C1 segment of cervical spinal cord (tissue), 14 donors: ENCODE results near the gene AIMP2.
"Not testable (repeated sequence)": the region's sequence is repeated elsewhere in the genome, so short reads cannot be mapped to it uniquely, and the experiment has no call there.

ENCODE experiments used
- DNase-seq, 14 donors: peaks; one replicate each; lab custom pipeline; 2025; lab: John Stamatoyannopoulos, UW

Gene AIMP2

GRCh38 chr7:6026011-6026819 is 17.1 kb downstream of the AIMP2 start:
- DNase-seq: peak in 5 of 14 donors; percentile 8 to 43 (median 17)

GRCh38 chr7:6026820-6027311 is 17.8 kb downstream of the AIMP2 start:
- no peak for DNase-seq

GRCh38 chr7:6027806-6028365 is 18.8 kb downstream of the AIMP2 start:
- no peak for DNase-seq

- no peak for DNase-seq
These were observed 19.5 kb downstream of the AIMP2 start for GRCh38 chr7:6028563-6028962.

- DNase-seq: no peak
These were observed 21.9 kb downstream of the AIMP2 start, which contains the start of gene ANKRD61 for GRCh38 chr7:6030988-6031387. Gene ANKRD61, plus strand, starts transcription at chr7:6031376. Its CDS starts 0 bp downstream, at chr7:6031376.

- no peak for DNase-seq
These were observed 22.5 kb downstream of the AIMP2 start for GRCh38 chr7:6031567-6031966.

GRCh38 chr7:6032167-6032566 is 23.1 kb downstream of the AIMP2 start:
- no peak for DNase-seq

- no peak for DNase-seq
These were observed 23.6 kb downstream of the AIMP2 start for GRCh38 chr7:6032641-6033040.

GRCh38 chr7:6035165-6035564 is 26.1 kb downstream of the AIMP2 start:
- DNase-seq: no peak

GRCh38 chr7:6035686-6036085 is 26.6 kb downstream of the AIMP2 start:
- DNase-seq: no peak

- no peak for DNase-seq
These were observed 40.7 kb downstream of the AIMP2 start for GRCh38 chr7:6049780-6050179.

- DNase-seq: not testable (repeated sequence)
These were observed 42.1 kb downstream of the AIMP2 start for GRCh38 chr7:6051185-6051584.

GRCh38 chr7:6056616-6057015 is 47.5 kb downstream of the AIMP2 start:
- DNase-seq: no peak

GRCh38 chr7:6057316-6058129 is 48.5 kb downstream of the AIMP2 start:
- no peak for DNase-seq

GRCh38 chr7:6059941-6060340 is 50.9 kb downstream of the AIMP2 start:
- DNase-seq: not testable (repeated sequence)

- DNase-seq: no peak
These were observed 62.3 kb downstream of the AIMP2 start for GRCh38 chr7:6071406-6071805.
